Choroid plexus epithelial cell (primary cell): ENCODE measurements around the gene GNB1L.

Source experiments
- DNase-seq: peaks from one replicate; pipeline ENCODE4 v3.0.0-alpha.2; 2010; ENCODE audit warnings: low read depth
- H3K4me3 ChIP-seq: 2 replicates; pipeline ENCODE4 v1.5.1; 2011; ENCODE audit warnings: low read depth, mild to moderate bottlenecking, control low read depth, low read length, moderate library complexity
- TF ChIP-seq, protein P1 (sequence below): conservative IDR thresholded peaks from 2 replicates; pipeline ENCODE4 v1.5.1; 2011; ENCODE audit warnings: low read depth, mild to moderate bottlenecking, control low read depth, inconsistent platforms, low read length, moderate library complexity

GNB1L gene

GRCh38 chr22:19845054-19845722, 9.5 kb downstream of the GNB1L start:
- no peak for DNase-seq
- TF ChIP-seq, protein P1, sequence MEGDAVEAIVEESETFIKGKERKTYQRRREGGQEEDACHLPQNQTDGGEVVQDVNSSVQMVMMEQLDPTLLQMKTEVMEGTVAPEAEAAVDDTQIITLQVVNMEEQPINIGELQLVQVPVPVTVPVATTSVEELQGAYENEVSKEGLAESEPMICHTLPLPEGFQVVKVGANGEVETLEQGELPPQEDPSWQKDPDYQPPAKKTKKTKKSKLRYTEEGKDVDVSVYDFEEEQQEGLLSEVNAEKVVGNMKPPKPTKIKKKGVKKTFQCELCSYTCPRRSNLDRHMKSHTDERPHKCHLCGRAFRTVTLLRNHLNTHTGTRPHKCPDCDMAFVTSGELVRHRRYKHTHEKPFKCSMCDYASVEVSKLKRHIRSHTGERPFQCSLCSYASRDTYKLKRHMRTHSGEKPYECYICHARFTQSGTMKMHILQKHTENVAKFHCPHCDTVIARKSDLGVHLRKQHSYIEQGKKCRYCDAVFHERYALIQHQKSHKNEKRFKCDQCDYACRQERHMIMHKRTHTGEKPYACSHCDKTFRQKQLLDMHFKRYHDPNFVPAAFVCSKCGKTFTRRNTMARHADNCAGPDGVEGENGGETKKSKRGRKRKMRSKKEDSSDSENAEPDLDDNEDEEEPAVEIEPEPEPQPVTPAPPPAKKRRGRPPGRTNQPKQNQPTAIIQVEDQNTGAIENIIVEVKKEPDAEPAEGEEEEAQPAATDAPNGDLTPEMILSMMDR = no peak

GRCh38 chr22:19844377-19845053, 10.2 kb downstream of the GNB1L start:
- TF ChIP-seq, protein P1 = no peak
- H3K4me3 ChIP-seq = no peak overlapping the region
- peak; percentile 42 for DNase-seq

More at GRCh38 chr22:19845054-19845722, 9.5 kb downstream of the GNB1L start:
- H3K4me3 ChIP-seq = no peak overlapping the region

GRCh38 chr22:19843857-19844376, 10.8 kb downstream of the GNB1L start:
- H3K4me3 ChIP-seq = no peak overlapping the region
- TF ChIP-seq, protein P1 = no peak
- DNase-seq = no peak

DNA sequence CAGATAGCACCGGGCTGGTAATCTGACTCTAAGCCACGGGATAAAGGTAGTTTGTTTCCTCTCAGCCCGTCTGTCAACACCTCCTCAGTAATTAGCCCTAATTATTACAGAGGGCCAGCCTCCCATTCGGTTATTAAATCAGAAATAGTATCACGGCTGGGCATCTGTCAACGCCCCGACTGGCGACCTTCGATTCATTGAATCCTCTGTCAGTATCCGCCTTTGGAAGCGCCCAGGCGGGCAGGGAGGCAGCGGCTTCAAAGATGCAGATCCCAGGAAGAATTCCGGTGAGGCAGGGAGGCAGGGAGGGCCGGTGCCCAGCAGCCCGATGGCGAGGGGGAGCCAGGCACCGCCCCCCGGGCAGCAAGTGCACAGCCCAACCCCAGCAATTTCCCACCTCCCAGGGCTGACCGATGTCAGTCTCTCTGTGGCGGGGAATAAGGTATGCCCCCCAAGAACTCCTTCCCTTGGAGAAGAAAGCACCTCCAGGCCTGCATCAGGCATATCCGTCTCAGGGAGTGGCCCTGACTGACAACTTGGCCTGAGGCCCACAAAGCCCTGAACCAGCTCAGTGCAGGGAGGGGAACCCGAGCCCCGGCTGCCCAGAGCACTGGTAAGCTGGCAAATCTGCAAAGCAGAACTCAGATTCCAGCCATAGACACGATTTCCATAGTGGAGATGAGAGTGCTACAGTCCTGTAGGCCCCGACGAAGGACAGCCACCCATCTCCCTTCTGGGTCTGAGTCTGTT, 11.4 kb downstream of the GNB1L start:
- DNase-seq = no peak
- no peak overlapping the region for H3K4me3 ChIP-seq
- TF ChIP-seq, protein P1 = no peak

DNA sequence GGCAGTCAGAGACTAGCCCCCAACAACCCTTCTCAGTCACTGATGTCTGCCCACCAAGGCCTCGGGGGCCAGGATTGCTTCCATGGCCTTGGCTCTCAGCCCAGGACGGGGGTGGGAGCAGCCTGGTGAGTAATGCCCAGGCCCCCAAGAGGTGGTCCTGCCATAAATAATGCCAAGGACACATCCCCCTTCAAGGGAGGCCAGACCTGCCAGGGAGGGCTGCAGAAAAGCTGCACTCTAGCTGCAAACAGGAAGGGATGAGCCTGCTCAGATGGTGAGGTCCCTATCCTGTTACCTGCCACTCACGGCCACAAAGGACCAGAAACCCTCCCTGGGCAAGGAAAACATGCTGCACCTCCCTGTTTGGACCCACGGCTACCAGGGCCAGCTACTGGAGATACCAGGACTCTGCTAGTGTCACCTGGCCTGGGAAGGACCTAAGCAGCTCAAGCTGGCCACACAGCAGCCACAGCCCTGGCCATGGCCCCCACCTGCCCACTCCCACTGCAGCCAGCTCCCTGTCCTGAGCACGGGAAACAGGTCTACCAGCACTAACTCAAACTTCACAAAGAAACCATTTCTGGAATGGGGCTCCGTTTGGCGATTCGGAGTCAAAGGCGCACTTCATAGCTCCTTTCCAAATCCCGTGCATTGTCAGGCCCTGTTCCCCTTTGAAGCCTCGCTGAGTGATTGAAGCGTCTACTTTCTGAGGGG, 12.1 kb downstream of the GNB1L start:
- no peak overlapping the region for H3K4me3 ChIP-seq
- DNase-seq = no peak
- TF ChIP-seq, protein P1 = no peak

- no peak overlapping the region for H3K4me3 ChIP-seq
- TF ChIP-seq, protein P1 = no peak
- no peak for DNase-seq
Observed at GRCh38 chr22:19841641-19842392, 12.9 kb downstream of the GNB1L start.
